ENCODE results near the gene NCAM2.
"Not testable (repeated sequence)": the region's sequence is repeated elsewhere in the genome, so short reads cannot be mapped to it uniquely, and the experiment has no call there.

Gene NCAM2

GRCh38 chr21:21332492-21332891 lies 334.3 kb downstream of the NCAM2 start:
- DNase-seq (ENCODE audit: low read depth), result no peak

- no peak for DNase-seq (ENCODE audit: low read depth)
Measured at GRCh38 chr21:21341041-21341440, 342.8 kb downstream of the NCAM2 start.

GRCh38 chr21:21345296-21345695 lies 347.1 kb downstream of the NCAM2 start:
- no peak for DNase-seq (ENCODE audit: low read depth)

GRCh38 chr21:21345872-21346271 lies 347.7 kb downstream of the NCAM2 start:
- DNase-seq (ENCODE audit: low read depth), result no peak

GRCh38 chr21:21366277-21366676 lies 368.1 kb downstream of the NCAM2 start:
- no peak for DNase-seq (ENCODE audit: low read depth)

- no peak for DNase-seq (ENCODE audit: low read depth)
Measured at GRCh38 chr21:21367583-21367982, 369.4 kb downstream of the NCAM2 start.

GRCh38 chr21:21373969-21374368 lies 375.8 kb downstream of the NCAM2 start:
- DNase-seq (ENCODE audit: low read depth), result no peak

GRCh38 chr21:21383126-21383525 lies 384.9 kb downstream of the NCAM2 start:
- DNase-seq (ENCODE audit: low read depth), result no peak

- DNase-seq (ENCODE audit: low read depth), result no peak
Measured at GRCh38 chr21:21384977-21385376, 386.8 kb downstream of the NCAM2 start.

GRCh38 chr21:21385404-21385803 lies 387.2 kb downstream of the NCAM2 start:
- DNase-seq (ENCODE audit: low read depth), result no peak

- no peak for DNase-seq (ENCODE audit: low read depth)
Measured at GRCh38 chr21:21387916-21388315, 389.7 kb downstream of the NCAM2 start.

- DNase-seq (ENCODE audit: low read depth), result no peak
Measured at GRCh38 chr21:21394064-21394463, 395.9 kb downstream of the NCAM2 start.

- DNase-seq (ENCODE audit: low read depth), result no peak
Measured at GRCh38 chr21:21396424-21396823, 398.2 kb downstream of the NCAM2 start.

GRCh38 chr21:21397464-21397863 lies 399.3 kb downstream of the NCAM2 start:
- no peak for DNase-seq (ENCODE audit: low read depth)

- DNase-seq (ENCODE audit: low read depth), result no peak
Measured at GRCh38 chr21:21401444-21401843, 403.2 kb downstream of the NCAM2 start.

GRCh38 chr21:21402187-21402586 lies 404.0 kb downstream of the NCAM2 start:
- not testable (repeated sequence) for DNase-seq (ENCODE audit: low read depth)

GRCh38 chr21:21404261-21404660 lies 406.1 kb downstream of the NCAM2 start:
- not testable (repeated sequence) for DNase-seq (ENCODE audit: low read depth)

GRCh38 chr21:21406921-21407320 lies 408.7 kb downstream of the NCAM2 start:
- DNase-seq (ENCODE audit: low read depth), result no peak

GRCh38 chr21:21412096-21412495 lies 413.9 kb downstream of the NCAM2 start:
- DNase-seq (ENCODE audit: low read depth), result no peak

- DNase-seq (ENCODE audit: low read depth), result no peak
Measured at GRCh38 chr21:21415741-21416140, 417.5 kb downstream of the NCAM2 start.

GRCh38 chr21:21434944-21435343 lies 436.7 kb downstream of the NCAM2 start:
- DNase-seq (ENCODE audit: low read depth), result no peak

GRCh38 chr21:21436012-21436534 lies 437.9 kb downstream of the NCAM2 start:
- DNase-seq (ENCODE audit: low read depth), result no peak

- DNase-seq (ENCODE audit: low read depth), result no peak
Measured at GRCh38 chr21:21439761-21440160, 441.6 kb downstream of the NCAM2 start.

- no peak for DNase-seq (ENCODE audit: low read depth)
Measured at GRCh38 chr21:21457077-21457476, 458.9 kb downstream of the NCAM2 start.

- DNase-seq (ENCODE audit: low read depth), result no peak
Measured at GRCh38 chr21:21458124-21458631, 460.0 kb downstream of the NCAM2 start.

All from GM04504 (cell line).